WERI-Rb-1 (cell line): ENCODE results near the gene MTRF1.

Experiments used
- DNase-seq: peaks from one replicate; pipeline ENCODE4 v3.0.0-alpha.2; 2020
- H3K27ac ChIP-seq: fragments of 250-450 bp; sonication (Bioruptor Pico); 2 replicates; pipeline ENCODE4 v1.5.1; 2020; ENCODE audit warnings: mild to moderate bottlenecking, moderate library complexity
- H3K27me3 ChIP-seq: fragments of 250-450 bp; sonication (Bioruptor Pico); 2 replicates; pipeline ENCODE4 v1.5.1; 2021; ENCODE audit warnings: mild to moderate bottlenecking, low read depth, moderate library complexity; ENCODE audit not compliant: insufficient read depth, severe bottlenecking
- H3K36me3 ChIP-seq: fragments of 250-450 bp; sonication (Bioruptor Pico); 2 replicates; pipeline ENCODE4 v1.5.1; 2020; ENCODE audit warnings: mild to moderate bottlenecking, moderate library complexity
- H3K4me3 ChIP-seq: 2 replicates; pipeline ENCODE4 v1.5.1; 2011; ENCODE audit warnings: low read depth, mild to moderate bottlenecking, control low read depth, low read length
- H3K9me3 ChIP-seq: fragments of 250-450 bp; sonication (Bioruptor Pico); 2 replicates; pipeline ENCODE4 v1.5.1; 2021; ENCODE audit warnings: mild to moderate bottlenecking, moderate library complexity; ENCODE audit not compliant: severe bottlenecking
- TF ChIP-seq, protein P1 (sequence below): IDR thresholded peaks from 2 replicates; pipeline ENCODE4 v1.5.1; 2011; ENCODE audit warnings: low read depth, mild to moderate bottlenecking, control low read depth, inconsistent platforms, low read length

The MTRF1 gene

DNA sequence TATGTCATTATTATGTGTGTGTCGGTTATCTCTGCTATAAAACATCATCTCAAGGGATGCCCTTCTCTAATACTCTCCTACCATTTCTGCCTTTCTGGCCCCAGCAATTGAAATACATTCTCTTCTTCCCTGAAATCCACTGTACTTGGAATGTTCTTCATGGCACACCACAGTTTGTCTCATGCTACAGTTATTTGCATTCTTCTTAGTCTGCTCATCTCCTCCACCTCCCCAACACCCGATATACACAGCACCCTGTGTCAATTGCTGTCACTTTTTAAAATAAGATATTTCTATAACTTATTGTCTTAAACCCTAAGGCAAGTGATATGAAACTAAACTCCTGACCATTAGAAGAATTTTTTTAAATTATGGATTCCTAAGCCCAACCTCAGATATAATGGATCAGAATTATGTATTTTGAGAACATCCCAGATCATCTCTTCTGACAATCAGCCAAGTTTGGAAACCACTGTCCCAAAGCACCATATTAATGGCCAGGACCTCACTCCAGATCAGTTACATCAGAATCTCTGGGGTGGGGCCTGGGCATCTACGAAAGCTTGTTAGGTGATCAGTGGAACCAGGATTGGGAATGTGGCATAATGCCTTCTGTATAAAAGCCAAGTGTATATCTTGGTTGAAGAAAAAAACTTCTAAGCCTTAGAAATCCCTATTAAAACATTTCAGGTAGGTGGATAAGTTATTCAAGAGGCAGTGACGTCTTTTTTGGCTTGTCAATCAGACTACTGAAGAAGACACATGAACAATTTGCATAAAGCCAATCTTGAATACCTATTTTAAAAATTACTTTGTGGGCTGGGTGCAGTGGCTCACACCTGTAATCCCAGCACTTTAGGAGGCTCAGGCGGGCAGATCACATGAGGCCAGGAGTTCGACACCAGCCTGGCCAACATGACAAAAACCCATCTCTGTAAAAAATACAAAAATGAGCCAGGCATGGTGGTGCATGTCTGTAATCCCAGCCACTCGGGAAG is 39.0 kb downstream of the MTRF1 start:
- H3K9me3 ChIP-seq: no peaks in the 10 kb centered on the region
- no peak overlapping the region for H3K27ac ChIP-seq
- H3K36me3 ChIP-seq: no peaks in the 10 kb centered on the region
- DNase-seq: no peak
- TF ChIP-seq, protein P1, sequence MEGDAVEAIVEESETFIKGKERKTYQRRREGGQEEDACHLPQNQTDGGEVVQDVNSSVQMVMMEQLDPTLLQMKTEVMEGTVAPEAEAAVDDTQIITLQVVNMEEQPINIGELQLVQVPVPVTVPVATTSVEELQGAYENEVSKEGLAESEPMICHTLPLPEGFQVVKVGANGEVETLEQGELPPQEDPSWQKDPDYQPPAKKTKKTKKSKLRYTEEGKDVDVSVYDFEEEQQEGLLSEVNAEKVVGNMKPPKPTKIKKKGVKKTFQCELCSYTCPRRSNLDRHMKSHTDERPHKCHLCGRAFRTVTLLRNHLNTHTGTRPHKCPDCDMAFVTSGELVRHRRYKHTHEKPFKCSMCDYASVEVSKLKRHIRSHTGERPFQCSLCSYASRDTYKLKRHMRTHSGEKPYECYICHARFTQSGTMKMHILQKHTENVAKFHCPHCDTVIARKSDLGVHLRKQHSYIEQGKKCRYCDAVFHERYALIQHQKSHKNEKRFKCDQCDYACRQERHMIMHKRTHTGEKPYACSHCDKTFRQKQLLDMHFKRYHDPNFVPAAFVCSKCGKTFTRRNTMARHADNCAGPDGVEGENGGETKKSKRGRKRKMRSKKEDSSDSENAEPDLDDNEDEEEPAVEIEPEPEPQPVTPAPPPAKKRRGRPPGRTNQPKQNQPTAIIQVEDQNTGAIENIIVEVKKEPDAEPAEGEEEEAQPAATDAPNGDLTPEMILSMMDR: no peak
- H3K27me3 ChIP-seq: no peaks in the 10 kb centered on the region
- H3K4me3 ChIP-seq: no peak overlapping the region

DNA sequence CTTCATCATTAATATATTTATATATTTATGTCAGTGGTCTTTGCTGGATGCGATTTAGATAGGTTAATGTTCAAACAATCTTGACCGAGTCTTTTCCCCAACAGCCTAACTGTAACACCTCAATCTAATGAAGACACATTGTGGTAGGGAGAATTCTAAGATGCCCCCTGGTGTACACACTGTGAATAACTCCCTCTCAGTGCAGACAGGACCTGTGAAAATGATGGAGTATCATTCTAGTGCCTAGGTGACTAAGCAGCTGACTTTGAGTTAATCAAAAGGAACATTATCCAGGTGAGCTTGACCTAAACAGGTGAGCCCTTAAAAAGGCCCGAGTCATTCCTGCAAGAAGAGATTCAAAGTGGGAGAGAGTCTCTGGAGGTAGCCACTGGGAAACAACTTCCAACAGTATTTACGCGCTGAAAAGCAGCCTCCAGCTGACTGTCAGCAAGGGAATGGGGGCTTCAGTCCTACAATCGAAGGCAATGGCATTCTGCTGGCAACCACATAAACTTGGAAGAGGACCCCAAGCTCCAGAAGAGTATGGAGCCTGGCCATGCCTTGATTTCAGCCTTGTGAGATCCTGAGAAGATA is 41.0 kb downstream of the MTRF1 start:
- no peaks in the 10 kb centered on the region for H3K9me3 ChIP-seq
- H3K4me3 ChIP-seq: no peak overlapping the region
- H3K27me3 ChIP-seq: no peaks in the 10 kb centered on the region
- TF ChIP-seq, protein P1: peak; percentile 45
- no peak overlapping the region for H3K27ac ChIP-seq
- peak; percentile 16 for DNase-seq
- no peaks in the 10 kb centered on the region for H3K36me3 ChIP-seq

DNA sequence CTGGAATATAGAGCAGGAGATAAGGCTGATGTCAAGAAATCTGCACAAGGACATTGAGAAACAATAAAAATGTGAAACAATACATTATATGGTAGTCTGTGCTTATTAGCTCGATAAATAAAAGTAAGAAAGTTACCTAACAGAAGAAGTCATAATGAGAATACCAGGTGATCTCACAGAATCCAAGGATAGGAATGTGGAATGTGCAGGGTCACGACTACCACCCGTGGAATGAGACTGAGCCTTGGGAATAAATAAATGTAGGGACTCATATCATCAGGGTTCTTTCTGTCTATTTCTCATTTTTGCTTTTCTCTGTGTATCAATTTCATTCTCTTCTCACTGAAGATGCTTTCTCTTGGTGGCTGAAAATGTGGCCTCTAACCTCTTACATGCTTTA is 43.0 kb downstream of the MTRF1 start:
- no peak for DNase-seq
- Histone ChIP-seq H3K36me3 (no peaks in the 10 kb centered on the region), H3K27me3 (no peaks in the 10 kb centered on the region), H3K4me3 (no peak overlapping the region), H3K27ac (no peak overlapping the region), H3K9me3 (no peaks in the 10 kb centered on the region)
- TF ChIP-seq, protein P1: no peak

DNA sequence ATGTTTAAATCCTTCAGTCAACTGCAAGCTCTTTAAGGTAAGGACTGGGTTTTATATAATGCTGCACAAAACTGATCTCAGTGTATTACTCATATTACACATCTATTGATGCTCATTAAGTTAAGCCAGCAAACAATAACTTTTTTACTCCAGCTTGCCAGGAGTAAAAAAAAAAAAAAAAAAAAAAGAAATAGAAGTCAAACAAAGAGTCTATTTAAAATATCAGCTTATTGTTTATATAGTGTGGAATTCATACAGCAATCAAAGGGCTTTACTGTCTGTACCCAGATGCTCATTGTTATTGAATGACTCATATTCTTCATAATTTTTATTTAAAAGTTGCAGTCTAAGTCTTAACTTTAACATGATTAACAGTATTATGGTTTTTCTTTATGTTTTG is 47.2 kb downstream of the MTRF1 start:
- TF ChIP-seq, protein P1: no peak
- H3K36me3 ChIP-seq: no peaks in the 10 kb centered on the region
- no peaks in the 10 kb centered on the region for H3K9me3 ChIP-seq
- no peak overlapping the region for H3K27ac ChIP-seq
- H3K4me3 ChIP-seq: no peak overlapping the region
- no peaks in the 10 kb centered on the region for H3K27me3 ChIP-seq
- DNase-seq: no peak

DNA sequence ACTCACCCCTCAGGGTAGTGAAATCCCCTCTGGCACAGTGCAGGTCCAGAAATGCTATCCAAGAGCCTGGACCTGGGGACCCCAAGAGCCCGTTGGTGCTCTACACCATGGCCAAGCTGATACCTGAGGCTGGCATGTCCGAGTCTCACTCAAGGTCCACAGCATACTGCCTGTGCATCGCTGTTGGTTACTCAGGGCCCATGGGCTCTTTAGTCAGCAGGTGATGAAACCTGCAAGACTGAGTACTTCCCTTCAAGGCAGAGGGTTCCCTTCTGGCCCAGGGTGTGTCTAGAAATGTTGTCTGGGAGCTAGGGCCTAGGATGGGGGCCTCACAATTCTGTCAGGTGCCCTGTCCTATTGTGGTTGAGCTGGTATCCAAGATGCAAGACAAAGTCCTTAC is 49.5 kb downstream of the MTRF1 start:
- H3K9me3 ChIP-seq: no peaks in the 10 kb centered on the region
- no peak overlapping the region for H3K27ac ChIP-seq
- no peak for DNase-seq
- H3K27me3 ChIP-seq: no peaks in the 10 kb centered on the region
- TF ChIP-seq, protein P1: no peak
- no peaks in the 10 kb centered on the region for H3K36me3 ChIP-seq
- no peak overlapping the region for H3K4me3 ChIP-seq
